ENCODE results near the gene SETD7.

SETD7 gene

DNA sequence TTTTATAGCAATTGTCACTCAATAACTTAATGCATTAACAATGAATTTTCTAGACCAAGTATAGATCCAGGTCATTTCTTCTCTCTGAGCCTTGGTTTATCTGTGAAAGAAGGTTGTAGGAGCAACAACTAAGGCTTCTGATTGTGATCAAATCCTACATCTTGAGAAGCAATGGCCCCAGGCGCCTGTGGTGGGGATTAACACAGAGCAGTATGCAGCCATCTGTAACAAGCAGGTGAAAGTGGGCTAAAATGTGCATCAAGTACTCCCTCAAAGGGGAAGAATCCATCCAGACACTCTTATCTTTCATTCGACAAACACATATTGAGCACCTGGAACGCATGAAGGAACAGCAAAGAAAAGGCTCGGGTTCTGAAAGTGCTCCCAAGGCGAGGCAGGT is 19.1 kb upstream of the SETD7 start:
- no peak for DNase-seq (ENCODE audit: low read depth)
- TF ChIP-seq, protein P1, sequence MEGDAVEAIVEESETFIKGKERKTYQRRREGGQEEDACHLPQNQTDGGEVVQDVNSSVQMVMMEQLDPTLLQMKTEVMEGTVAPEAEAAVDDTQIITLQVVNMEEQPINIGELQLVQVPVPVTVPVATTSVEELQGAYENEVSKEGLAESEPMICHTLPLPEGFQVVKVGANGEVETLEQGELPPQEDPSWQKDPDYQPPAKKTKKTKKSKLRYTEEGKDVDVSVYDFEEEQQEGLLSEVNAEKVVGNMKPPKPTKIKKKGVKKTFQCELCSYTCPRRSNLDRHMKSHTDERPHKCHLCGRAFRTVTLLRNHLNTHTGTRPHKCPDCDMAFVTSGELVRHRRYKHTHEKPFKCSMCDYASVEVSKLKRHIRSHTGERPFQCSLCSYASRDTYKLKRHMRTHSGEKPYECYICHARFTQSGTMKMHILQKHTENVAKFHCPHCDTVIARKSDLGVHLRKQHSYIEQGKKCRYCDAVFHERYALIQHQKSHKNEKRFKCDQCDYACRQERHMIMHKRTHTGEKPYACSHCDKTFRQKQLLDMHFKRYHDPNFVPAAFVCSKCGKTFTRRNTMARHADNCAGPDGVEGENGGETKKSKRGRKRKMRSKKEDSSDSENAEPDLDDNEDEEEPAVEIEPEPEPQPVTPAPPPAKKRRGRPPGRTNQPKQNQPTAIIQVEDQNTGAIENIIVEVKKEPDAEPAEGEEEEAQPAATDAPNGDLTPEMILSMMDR (IDR thresholded peaks at IDR 0.05; ENCODE audit: low read depth, low read length, missing control alignments): no peak
- in situ Hi-C loops (cut with HindIII; ENCODE audit: low sequenced_read_pairs): no loop called here
- no peak overlapping the region for H3K4me3 ChIP-seq (ENCODE audit: low read depth, low read length)

DNA sequence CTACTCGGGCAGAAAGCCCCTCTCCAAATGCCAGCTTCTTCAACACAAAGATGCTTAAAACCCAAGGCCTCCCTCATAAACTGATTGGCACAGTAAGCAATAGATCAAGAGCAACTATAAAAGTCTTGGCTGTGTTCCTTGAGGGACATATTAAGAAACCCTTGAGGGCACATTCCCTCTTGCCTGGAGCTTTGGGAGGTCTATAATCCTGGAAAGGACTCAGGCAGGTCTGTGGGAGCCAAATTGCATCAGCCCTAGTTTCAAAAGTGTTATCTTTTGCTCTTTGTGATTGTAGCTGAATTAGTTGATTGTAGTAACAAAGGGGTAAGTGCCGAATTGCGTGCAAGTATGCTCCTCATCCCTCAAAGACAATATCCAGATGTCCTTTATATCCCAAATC is 18.6 kb upstream of the SETD7 start:
- in situ Hi-C loops (cut with HindIII; ENCODE audit: low sequenced_read_pairs): no loop called here
- DNase-seq (ENCODE audit: low read depth): no peak
- H3K4me3 ChIP-seq (ENCODE audit: low read depth, low read length): no peak overlapping the region
- TF ChIP-seq, protein P1 (IDR thresholded peaks at IDR 0.05; ENCODE audit: low read depth, low read length, missing control alignments): no peak

DNA sequence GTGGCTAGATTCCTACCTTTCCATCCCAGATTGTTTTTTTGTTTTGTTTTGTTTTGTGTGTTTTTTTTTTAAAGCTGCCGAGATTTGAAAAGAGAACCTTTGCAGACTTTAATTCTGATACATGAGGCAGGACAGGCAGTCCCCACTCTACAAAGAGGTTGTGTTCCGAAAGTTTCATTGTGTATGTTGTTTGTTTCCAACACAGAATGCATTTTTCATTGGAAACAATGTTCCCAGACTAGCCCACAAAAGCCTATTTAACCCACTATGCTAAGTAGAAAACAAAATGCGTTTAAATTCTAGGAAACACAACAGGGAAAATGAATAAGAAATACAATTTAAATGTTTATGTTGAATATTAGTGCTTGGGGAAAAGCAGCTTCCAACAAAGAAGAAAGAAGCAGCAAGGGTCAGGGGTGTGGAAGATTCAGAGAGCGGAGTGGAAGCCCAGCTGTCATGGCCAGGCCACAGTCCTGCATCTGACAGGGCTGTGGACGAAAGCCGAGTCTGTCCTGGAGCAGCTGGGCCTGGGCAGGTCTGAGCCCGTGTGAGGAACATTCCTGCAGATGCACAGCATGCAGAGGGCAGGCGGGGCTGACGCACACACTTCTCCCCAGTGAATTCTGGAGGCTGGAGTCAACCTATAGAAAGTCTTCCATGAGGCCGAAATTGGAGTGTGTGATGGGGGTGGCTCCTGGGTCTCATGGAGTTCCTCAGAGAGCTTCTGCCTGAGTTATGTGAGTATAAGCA is 12.4 kb upstream of the SETD7 start:
- no peak overlapping the region for H3K4me3 ChIP-seq (ENCODE audit: low read depth, low read length)
- in situ Hi-C loops (cut with HindIII; ENCODE audit: low sequenced_read_pairs): no loop called here
- DNase-seq (ENCODE audit: low read depth): no peak
- TF ChIP-seq, protein P1 (IDR thresholded peaks at IDR 0.05; ENCODE audit: low read depth, low read length, missing control alignments): no peak

DNA sequence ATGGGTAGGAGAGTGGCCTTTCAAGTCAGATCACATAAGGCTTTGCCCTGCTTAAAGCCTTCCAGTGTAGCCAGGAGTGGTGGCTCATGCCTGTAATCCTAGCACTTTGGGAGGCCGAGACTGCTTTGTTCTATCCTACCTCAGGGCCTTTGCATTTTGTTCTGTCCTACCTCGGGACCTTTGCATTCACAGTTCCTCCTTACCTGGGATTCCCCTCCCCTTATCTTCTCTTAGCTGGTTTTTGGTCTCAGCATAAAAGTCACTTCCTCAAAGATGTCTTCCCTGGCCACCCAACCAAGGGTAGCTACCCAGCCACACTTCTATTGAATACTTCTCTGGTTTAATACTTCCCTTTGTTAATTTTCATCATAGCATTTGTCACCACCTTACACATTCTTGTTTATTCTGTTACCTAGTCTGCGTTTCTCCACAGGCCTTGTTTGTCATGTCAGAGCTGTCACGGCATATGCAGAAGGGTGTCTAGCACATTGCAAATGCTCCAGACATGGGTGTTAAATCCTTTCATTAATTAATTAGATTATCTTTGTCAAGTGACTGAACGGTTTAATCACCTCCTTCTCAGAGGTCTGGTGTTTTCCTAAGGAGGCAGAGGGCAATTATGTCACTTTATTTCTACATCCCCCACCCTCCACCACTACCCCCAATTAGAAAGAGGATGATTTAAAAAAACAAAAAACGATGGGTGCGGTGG is 11.3 kb upstream of the SETD7 start:
- TF ChIP-seq, protein P1 (IDR thresholded peaks at IDR 0.05; ENCODE audit: low read depth, low read length, missing control alignments): no peak
- DNase-seq (ENCODE audit: low read depth): no peak
- H3K4me3 ChIP-seq (ENCODE audit: low read depth, low read length): no peak overlapping the region
- in situ Hi-C loops (cut with HindIII; ENCODE audit: low sequenced_read_pairs): no loop called here

DNA sequence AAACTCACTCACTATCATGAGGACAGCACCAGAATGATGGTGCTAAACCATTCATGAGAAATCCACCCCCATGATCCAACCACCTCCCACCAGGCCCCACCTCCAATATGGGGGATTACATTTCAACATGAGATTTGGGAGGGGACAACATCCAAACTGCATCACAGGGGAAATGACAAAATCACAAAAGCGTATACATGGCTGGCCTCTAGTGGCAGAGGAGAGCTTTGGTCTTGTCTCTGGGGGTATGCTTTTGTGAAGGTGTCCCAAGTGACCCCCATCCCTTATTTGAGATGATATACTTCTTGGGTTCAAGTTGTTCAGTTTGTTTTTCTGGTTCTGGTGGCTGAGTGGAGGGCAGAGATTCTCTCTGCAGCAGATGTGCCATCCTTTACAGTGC is 8.5 kb upstream of the SETD7 start:
- DNase-seq (ENCODE audit: low read depth): no peak
- TF ChIP-seq, protein P1 (IDR thresholded peaks at IDR 0.05; ENCODE audit: low read depth, low read length, missing control alignments): no peak
- no peak overlapping the region for H3K4me3 ChIP-seq (ENCODE audit: low read depth, low read length)
- in situ Hi-C loops (cut with HindIII; ENCODE audit: low sequenced_read_pairs): no loop called here

DNA sequence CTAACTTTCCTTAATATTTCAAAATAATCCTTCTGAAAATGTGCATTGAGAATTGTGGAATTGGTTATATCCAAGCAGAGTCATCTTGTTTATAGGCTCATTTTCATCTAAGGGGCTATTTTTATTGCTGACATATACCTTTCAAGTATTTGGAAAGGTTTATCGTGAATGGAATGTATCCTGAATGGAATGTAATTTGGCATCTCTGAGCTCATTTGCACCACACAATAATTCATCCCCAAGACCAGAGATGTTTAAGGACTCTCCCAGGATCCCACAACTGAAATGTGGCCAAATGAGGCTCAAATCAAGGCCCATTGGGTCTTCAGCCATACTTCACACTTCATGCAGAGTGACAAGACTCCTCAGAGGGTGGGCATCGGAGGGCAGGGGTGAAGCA is 7.5 kb upstream of the SETD7 start:
- DNase-seq (ENCODE audit: low read depth): no peak
- in situ Hi-C loops (cut with HindIII; ENCODE audit: low sequenced_read_pairs): no loop called here
- no peak overlapping the region for H3K4me3 ChIP-seq (ENCODE audit: low read depth, low read length)
- TF ChIP-seq, protein P1 (IDR thresholded peaks at IDR 0.05; ENCODE audit: low read depth, low read length, missing control alignments): no peak
